HG03159 (cell line): ENCODE measurements around the gene UQCRHL.
"Not testable (repeated sequence)": the region's sequence is repeated elsewhere in the genome, so short reads cannot be mapped to it uniquely, and the experiment has no call there.

Source experiments
- ATAC-seq: cut with Tn5 transposase; IDR thresholded peaks from one replicate; pipeline ENCODE4 v1.9.1; 2021; ENCODE audit warnings: mild to moderate bottlenecking, moderate library complexity; ENCODE audit not compliant: unreplicated experiment

Gene UQCRHL

GRCh38 chr1:15835741-15836510 lies 28.5 kb upstream of the UQCRHL start:
- ATAC-seq: peak; percentile 47

DNA sequence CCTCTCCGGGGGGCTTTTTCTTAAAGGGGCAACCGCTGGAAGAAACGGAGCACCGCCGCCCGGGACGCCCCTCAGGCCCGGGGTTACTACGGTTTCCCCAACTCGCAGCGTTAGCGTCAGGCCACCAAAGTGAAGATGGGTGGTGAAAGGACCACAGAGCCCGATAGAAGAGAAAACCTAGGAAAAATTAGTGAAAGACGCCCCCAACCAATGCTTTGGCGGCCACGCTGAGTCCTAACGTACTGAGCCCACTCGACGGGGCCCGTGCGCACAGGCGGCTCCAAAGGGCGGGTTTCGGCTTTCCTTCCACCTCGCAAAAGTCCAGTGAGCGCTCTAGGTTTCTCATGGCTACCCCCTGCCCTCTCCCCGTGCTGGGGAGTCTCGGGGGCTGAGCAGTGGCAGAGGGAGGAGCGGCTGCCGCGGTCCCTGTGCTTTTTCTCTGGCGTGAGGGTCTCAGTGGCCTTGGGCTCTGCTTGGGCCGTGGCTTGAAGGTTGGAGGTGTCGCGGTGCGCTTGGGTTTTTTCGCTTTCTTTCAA lies 27.8 kb upstream of the UQCRHL start:
- peak; percentile 5 for ATAC-seq

DNA sequence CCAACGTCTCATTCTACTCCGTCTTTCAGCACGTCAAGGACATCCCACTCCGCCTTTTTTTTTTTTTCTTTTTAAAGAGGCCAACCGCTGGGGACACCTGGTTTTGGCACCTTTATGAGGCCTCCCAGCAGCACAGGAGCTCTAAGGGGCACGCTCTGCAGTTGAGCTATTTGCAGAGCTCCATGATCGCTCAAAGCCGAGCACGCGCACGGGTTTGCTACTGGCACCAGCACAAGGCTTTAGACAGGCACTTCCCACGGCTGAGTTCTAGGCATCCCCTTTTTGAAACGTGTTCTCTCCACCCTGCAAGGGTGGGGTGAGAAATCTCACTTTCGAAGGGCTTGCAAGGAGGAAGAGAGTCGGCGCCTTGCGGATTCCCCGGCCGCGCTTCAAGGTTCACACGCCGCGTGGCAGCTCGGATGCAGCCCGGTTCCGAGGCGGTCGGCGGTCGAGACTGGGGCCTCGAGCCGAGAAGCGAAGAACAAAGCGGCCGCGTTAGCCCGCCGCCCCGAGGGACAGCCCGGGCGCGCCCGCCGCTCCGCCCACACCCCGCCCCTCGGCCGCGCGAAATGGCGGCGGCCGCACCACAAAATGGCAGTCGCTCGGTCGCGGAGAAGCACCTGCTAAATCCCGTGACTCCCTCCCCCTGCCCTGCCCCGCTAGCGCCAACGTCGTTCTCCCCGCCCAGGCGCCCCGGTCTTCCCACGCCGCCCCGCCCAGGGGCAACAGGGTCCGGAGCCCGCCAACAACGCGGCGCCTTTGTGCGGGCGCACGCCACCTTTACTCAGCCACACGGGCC lies 27.2 kb upstream of the UQCRHL start:
- ATAC-seq: peak; percentile 43

- ATAC-seq: no peak
Measured at GRCh38 chr1:15833842-15834405, 26.5 kb upstream of the UQCRHL start.

DNA sequence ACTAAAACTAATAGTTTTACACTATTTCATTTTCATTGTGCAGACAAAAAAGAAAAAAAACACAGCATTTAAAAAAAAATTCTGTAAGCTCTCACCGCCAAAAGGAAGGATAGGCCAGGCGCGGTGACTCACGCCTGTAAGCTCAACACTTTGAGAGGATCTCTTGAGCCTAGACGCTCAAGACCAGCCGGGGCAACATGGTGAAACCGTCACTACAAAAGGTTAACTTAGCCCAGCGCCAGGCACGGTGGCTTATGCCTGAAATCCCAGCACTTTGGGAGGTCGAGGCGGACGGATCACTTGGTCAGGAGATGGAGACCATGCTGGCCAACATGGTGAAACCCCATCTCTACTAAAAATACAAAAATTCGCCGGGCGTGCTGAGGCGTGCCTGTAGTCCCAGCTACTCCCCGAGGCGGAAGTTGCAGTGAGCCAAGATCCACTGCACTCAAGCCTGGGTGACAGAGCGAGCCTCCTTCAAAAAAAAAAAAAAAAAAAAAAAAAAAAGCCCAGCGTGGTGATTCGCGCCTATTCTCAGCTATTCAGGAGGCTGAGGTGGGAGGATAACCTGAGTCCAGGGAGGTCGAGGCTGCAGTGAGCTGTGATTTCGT lies 25.7 kb upstream of the UQCRHL start:
- no peak for ATAC-seq

GRCh38 chr1:15830258-15830657 lies 22.8 kb upstream of the UQCRHL start:
- no peak for ATAC-seq

DNA sequence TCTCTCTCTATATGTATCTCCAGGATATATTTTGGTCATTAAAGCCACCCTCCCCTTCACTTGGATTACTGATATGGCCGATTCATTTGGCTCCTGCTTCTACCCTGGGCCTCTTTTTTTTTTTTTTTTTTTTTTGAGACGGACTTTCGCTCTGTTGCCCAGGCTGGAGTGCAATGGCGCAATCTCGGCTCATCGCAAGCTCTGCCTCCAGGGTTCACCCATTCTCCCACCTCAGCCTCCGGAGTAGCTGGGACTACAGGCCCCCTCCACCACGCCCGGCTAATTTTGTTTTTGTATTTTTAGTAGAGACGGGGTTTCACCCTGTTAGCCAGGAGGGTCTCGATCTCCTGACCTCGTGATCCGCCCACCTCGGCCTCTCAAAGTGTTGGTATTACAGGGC lies 21.5 kb upstream of the UQCRHL start:
- not testable (repeated sequence) for ATAC-seq

DNA sequence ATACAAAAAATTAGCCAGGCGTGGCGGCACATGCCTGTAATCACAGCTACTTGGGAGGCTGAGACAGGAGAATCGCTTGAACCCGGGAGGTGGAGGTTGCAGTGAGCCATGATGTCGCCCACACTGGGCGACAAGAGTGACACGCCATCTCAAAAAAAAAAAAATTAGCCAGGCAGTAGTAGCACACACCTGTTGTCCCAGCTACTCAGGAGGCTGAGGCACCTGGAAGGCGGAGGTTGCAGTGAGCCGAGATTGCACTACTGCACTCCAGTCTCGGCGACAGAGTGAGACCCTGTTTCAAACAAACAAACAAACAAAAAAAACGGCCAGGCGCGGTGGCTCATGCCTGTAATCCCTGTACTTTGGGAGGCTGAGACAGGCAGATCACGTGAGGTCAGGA lies 20.1 kb upstream of the UQCRHL start:
- ATAC-seq: not testable (repeated sequence)

- ATAC-seq: no peak
Measured at GRCh38 chr1:15826810-15827507, 19.5 kb upstream of the UQCRHL start.

GRCh38 chr1:15825800-15826199 lies 18.4 kb upstream of the UQCRHL start:
- no peak for ATAC-seq

- ATAC-seq: no peak
Measured at GRCh38 chr1:15820478-15820877, 13.0 kb upstream of the UQCRHL start.

DNA sequence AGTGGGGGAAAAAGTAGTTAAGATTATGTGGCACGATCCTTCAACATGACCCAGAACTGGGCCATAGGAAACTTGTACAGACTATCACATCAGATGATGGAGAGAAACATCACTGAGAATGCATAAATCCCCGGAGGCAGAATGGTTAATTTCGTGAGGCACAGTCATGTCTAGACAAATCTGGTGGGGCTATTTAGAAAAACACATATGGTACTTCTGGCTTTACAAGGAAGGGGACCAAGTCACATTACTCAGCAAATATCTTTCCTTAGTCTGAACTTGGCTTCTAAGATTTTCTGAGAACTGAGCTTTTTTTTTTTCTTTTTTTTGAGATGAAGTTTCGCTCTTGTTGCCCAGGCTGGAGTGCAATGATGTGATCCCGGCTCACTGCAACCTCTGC lies 9.2 kb upstream of the UQCRHL start:
- no peak for ATAC-seq

- ATAC-seq: no peak
Measured at GRCh38 chr1:15810073-15810472, 2.6 kb upstream of the UQCRHL start.

DNA sequence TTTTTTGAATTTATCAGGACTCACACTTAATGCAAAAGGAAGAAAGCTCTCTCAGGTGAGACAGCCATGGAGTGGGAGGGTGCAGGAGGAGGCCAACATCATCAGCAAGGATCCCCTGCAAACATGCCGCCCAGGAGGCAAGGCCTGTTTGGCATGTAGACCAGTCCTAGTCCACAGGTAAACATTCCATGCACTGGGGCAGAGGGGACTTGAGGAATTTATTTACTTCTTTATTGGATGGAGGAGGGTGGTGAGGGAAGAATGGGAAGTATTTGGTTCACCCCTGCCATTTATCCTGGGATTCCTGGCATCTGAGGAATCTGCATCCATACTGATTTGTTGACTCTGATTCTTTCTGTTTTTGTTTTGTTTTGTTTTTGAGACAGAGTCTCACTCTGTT lies 1.5 kb upstream of the UQCRHL start:
- no peak for ATAC-seq

- no peak for ATAC-seq
Measured at GRCh38 chr1:15807121-15807520, 328 bp downstream of the UQCRHL start.

GRCh38 chr1:15804060-15804459 lies 3.4 kb downstream of the UQCRHL start:
- no peak for ATAC-seq

GRCh38 chr1:15803380-15803779 lies 4.1 kb downstream of the UQCRHL start:
- ATAC-seq: no peak

GRCh38 chr1:15802234-15802965 lies 5.0 kb downstream of the UQCRHL start:
- no peak for ATAC-seq

DNA sequence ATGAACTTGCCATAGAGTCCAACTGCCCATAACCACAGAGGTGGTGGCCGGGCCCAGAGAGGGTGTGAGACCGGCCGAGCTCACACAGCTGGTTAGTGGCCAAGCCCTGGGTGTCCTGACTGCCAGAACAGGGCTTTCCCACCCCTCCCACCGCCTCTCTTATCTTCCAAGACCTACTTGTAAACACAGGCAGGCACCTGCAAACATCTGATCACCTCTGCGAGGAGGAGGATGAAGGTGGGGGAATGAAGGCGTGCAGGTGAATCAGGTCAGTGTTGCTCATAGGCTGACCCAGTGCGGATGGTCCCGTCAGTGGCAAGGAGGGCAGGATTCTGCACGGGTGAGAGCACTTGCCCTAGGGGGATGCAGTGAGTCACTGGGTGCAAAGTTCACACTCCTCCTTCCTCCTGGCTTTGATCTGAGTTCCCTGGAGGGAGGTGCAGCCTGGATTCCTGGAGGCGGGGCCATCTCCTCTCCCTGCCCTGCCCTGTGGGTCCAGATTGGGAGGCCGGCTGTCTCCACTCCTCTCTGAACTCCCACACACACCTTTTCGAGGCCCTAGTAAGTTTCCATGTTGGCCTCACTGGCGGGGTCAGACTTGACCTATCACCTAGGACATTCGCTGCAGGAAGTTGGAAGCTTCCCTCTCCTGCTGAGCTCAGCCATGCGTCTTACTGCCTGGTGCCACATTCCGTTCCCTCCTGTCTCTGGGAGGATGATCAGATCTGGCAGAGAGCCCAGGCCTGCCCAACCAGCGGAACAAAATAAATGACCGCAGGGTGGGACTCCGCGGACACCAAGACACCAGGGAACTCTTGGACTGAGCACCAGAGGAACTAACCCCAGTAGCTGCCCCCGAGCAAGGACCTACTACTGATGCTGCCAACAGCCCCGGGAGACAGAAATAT lies 7.3 kb downstream of the UQCRHL start:
- ATAC-seq: no peak
